K562 (cell line): Measurements from ENCODE around the gene GALNT7.

ENCODE experiments used
- CEBPZ ChIP-seq: fragments of 150-350 bp; IDR thresholded peaks from 2 replicates; pipeline ENCODE4 v1.6.1; 2014; ENCODE audit warnings: low read depth, mild to moderate bottlenecking, low read length, borderline replicate concordance
- POLR2A ChIP-seq: fragments of 450-650 bp; conservative IDR thresholded peaks from 2 replicates; pipeline ENCODE4 v1.6.1; 2016
- SETDB1 ChIP-seq: IDR thresholded peaks from one replicate; pipeline ENCODE4 v1.6.1; 2012; ENCODE audit warnings: low read length, control low read depth, inconsistent platforms

DNA sequence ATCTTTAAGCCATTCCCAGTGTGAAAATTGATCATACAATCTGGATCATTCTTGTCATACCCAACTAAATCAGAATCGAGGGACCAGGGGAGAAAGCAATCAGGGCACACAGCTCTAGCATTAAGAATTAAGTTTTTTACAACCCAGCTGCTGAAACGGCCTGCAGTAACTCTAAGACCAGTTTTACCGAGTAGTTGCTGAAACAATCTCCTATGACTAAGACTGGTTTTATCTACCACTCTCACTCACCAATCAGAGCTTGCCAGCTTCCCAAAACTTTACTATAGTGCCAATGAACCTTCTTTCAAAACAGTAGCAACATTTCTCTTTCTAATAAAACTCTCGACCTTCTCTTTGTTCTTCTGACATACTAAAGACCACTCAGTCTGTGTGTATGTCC, 199.3 kb downstream of the GALNT7 start:
- TF ChIP-seq POLR2A (no peak), CEBPZ (no peak), SETDB1 (no peak)
